Progenitor cell of endocrine pancreas (in vitro differentiated cells): Measurements from ENCODE around the gene LRMDA. TPM values are rescaled to one million over a fixed set of nuclear protein-coding genes. Genes with fewer than 3 reads are reported as not detected.

ENCODE experiments used
- DNase-seq: peaks from one replicate; pipeline ENCODE4 v3.0.0; 2021; ENCODE audit warnings: low spot score; ENCODE audit not compliant: unreplicated experiment
- H3K27ac Mint-ChIP-seq: 2 replicates; pipeline ENCODE4 v1.8.0; 2021; ENCODE audit warnings: mild to moderate bottlenecking, moderate library complexity, mixed read lengths
- H3K27me3 Mint-ChIP-seq: 2 replicates; pipeline ENCODE4 v1.8.0; 2021; ENCODE audit warnings: mixed read lengths
- H3K36me3 Mint-ChIP-seq: 2 replicates; pipeline ENCODE4 v1.8.0; 2022; ENCODE audit warnings: mixed read lengths; ENCODE audit not compliant: insufficient read depth
- H3K4me1 Mint-ChIP-seq: 2 replicates; pipeline ENCODE4 v1.8.0; 2021; ENCODE audit warnings: low read depth, mixed read lengths
- H3K4me3 Mint-ChIP-seq: 2 replicates; pipeline ENCODE4 v1.8.0; 2021; ENCODE audit warnings: low read depth, mild to moderate bottlenecking, moderate library complexity, mixed read lengths
- H3K9me3 Mint-ChIP-seq: 2 replicates; pipeline ENCODE4 v1.8.0; 2021; ENCODE audit warnings: low read depth, mixed read lengths
- total RNA-seq: library from RNA; stranded (reverse); gene quantifications from 2 replicates; pipeline ENCODE4 v1.2.1, GENCODE V29; 2021
- TF ChIP-seq, protein P1 (sequence below): fragments of 200-600 bp; sonication (generic); IDR thresholded peaks from one replicate; pipeline ENCODE4 v1.5.0; 2021; ENCODE audit warnings: antibody characterized with exemption, mild to moderate bottlenecking; ENCODE audit not compliant: unreplicated experiment

Gene LRMDA
- total RNA-seq, 1 donor from 2014 or later: 6.5 TPM

- Mint-ChIP-seq H3K4me3 (no peak overlapping the region), H3K27ac (no peak overlapping the region), H3K27me3 (peaks cover 22% of the 10 kb centered on the region), H3K9me3 (no peaks in the 10 kb centered on the region), H3K4me1 (peaks cover 38% of the 10 kb centered on the region), H3K36me3 (no peaks in the 10 kb centered on the region)
- TF ChIP-seq, protein P1, sequence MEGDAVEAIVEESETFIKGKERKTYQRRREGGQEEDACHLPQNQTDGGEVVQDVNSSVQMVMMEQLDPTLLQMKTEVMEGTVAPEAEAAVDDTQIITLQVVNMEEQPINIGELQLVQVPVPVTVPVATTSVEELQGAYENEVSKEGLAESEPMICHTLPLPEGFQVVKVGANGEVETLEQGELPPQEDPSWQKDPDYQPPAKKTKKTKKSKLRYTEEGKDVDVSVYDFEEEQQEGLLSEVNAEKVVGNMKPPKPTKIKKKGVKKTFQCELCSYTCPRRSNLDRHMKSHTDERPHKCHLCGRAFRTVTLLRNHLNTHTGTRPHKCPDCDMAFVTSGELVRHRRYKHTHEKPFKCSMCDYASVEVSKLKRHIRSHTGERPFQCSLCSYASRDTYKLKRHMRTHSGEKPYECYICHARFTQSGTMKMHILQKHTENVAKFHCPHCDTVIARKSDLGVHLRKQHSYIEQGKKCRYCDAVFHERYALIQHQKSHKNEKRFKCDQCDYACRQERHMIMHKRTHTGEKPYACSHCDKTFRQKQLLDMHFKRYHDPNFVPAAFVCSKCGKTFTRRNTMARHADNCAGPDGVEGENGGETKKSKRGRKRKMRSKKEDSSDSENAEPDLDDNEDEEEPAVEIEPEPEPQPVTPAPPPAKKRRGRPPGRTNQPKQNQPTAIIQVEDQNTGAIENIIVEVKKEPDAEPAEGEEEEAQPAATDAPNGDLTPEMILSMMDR: no peak
- DNase-seq: no peak
These were observed 347.2 kb downstream of the LRMDA start for GRCh38 chr10:75778665-75779064.

GRCh38 chr10:75779276-75779675, 347.9 kb downstream of the LRMDA start:
- Mint-ChIP-seq H3K4me1 (peaks cover 38% of the 10 kb centered on the region), H3K36me3 (no peaks in the 10 kb centered on the region), H3K27ac (no peak overlapping the region), H3K9me3 (no peaks in the 10 kb centered on the region), H3K27me3 (peaks cover 22% of the 10 kb centered on the region), H3K4me3 (no peak overlapping the region)
- no peak for DNase-seq
- TF ChIP-seq, protein P1: no peak

DNA sequence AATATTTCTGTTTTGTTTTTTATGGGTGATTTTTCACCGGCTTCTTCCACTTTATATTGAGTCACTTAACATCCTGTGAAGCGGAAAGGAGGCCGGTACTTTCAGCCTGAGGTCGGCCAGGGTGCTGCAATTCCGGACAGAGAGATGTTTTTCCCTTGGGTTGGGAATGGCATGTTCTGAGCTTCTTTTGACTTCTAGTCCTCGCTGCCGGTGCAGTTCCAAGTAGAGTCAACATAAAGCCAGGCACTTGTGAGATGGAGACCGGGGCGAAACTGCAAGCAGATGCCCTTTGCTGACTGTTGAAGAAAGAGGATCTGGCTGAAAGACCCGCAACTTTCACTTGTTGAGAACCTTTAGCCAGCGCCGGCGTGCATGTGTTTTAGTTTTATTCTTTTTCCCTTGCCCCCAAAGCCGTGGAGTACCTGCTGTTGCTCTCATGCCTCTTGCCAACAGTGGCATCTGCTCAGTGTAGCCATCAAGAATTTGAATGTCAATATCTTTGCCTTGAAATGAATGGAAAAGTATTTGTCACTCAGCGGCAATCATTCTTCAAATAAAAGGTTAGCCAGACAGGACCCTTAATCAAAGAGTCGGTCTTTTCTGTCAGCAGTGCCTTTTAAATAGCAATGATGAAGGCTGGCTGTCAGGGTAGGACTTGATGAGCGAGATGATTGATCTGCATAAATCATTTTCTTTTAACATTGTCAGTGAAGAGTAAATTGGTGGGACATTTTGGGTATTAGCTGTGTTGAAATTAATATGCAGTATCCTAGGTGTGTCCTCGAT, 351.2 kb downstream of the LRMDA start:
- DNase-seq: no peak
- TF ChIP-seq, protein P1: no peak
- Mint-ChIP-seq H3K27me3 (peaks cover 27% of the 10 kb centered on the region), H3K4me3 (no peak overlapping the region), H3K4me1 (peaks cover 18% of the 10 kb centered on the region), H3K27ac (peak overlapping the region; percentile 30), H3K36me3 (no peaks in the 10 kb centered on the region), H3K9me3 (no peaks in the 10 kb centered on the region)

- Mint-ChIP-seq H3K36me3 (no peaks in the 10 kb centered on the region), H3K4me1 (peaks cover 25% of the 10 kb centered on the region), H3K27me3 (peaks cover 10% of the 10 kb centered on the region), H3K4me3 (no peak overlapping the region), H3K27ac (no peak overlapping the region), H3K9me3 (no peaks in the 10 kb centered on the region)
- no peak for DNase-seq
- TF ChIP-seq, protein P1: no peak
These were observed 357.2 kb downstream of the LRMDA start for GRCh38 chr10:75788394-75789205.

DNA sequence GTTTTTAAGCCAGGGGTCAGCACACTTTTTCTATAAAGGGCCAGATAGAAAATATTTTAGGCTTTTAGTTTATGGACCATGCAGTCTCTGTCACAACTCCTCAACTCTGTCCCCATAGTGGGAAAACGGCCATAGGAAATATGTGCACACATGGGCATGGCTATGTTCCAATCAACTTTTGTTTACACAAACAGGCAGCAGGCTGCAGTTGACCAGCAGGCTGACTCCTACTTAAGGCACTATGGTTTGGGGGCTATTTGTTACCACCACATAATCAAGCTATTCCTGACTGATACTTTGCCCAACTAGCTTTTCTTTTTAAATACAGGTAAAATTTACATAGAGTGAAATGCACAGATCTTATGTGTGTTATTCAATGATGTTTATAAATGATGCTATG, 362.4 kb downstream of the LRMDA start:
- Mint-ChIP-seq H3K9me3 (peaks cover 8% of the 10 kb centered on the region), H3K4me3 (no peak overlapping the region), H3K27me3 (peaks cover 5% of the 10 kb centered on the region), H3K36me3 (peaks cover 4% of the 10 kb centered on the region), H3K4me1 (peaks cover 18% of the 10 kb centered on the region), H3K27ac (peak overlapping the region; percentile 68)
- DNase-seq: no peak
- TF ChIP-seq, protein P1: no peak
